Prostate gland (tissue), 2 donors: ENCODE data around the gene GTF2H4.

Experiments
- POLR2A ChIP-seq: fragments of 450-650 bp; IDR thresholded peaks from one replicate; pipeline ENCODE4 v1.6.1; 2016; ENCODE audit warnings: antibody characterized with exemption, mild to moderate bottlenecking
- POLR2AphosphoS5 ChIP-seq: sonication (generic); formaldehyde crosslinking; IDR thresholded peaks from one replicate; pipeline ENCODE4 v1.6.1; 2017; ENCODE audit warnings: antibody characterized with exemption
- TF ChIP-seq, protein P1 (sequence below), 4 experiments: fragments of 200-600 bp in 2 of 4; fragments of 450-650 bp in 2 of 4; sonication (generic) in 2 of 4; IDR thresholded peaks; 1 replicate in 3 of 4; 2 replicates in 1 of 4; pipeline ENCODE4 v1.5.1; 2016 to 2019; ENCODE audit warnings: antibody characterized with exemption in 4 of 4, mild to moderate bottlenecking in 2 of 4, moderate library complexity in 2 of 4

- TF ChIP-seq POLR2A (peak; percentile 85), POLR2AphosphoS5 (peak; percentile 93)
- TF ChIP-seq, protein P1, sequence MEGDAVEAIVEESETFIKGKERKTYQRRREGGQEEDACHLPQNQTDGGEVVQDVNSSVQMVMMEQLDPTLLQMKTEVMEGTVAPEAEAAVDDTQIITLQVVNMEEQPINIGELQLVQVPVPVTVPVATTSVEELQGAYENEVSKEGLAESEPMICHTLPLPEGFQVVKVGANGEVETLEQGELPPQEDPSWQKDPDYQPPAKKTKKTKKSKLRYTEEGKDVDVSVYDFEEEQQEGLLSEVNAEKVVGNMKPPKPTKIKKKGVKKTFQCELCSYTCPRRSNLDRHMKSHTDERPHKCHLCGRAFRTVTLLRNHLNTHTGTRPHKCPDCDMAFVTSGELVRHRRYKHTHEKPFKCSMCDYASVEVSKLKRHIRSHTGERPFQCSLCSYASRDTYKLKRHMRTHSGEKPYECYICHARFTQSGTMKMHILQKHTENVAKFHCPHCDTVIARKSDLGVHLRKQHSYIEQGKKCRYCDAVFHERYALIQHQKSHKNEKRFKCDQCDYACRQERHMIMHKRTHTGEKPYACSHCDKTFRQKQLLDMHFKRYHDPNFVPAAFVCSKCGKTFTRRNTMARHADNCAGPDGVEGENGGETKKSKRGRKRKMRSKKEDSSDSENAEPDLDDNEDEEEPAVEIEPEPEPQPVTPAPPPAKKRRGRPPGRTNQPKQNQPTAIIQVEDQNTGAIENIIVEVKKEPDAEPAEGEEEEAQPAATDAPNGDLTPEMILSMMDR (IDR thresholded peaks at IDR 0.05), result peak; percentile 36 to 82 (median 62)
Measured at GRCh38 chr6:30914076-30914853, 6.3 kb downstream of the GTF2H4 start, which contains the start of gene VARS2.
